ENCODE measurements around the gene SPAG5.
A peak's percentile ranks its signal among the peaks of the same experiment; 100 is the strongest.

SPAG5 gene

GRCh38 chr17:28544402-28545140, 54.3 kb downstream of the SPAG5 start:
- no peak for DNase-seq

GRCh38 chr17:28541439-28541838, 57.4 kb downstream of the SPAG5 start:
- DNase-seq, result no peak

- no peak for DNase-seq
Observed at GRCh38 chr17:28540231-28540630, 58.6 kb downstream of the SPAG5 start.

- DNase-seq, result no peak
Observed at GRCh38 chr17:28538296-28538895, 60.4 kb downstream of the SPAG5 start.

GRCh38 chr17:28537219-28537610, 61.6 kb downstream of the SPAG5 start:
- no peak for DNase-seq

- no peak for DNase-seq
Observed at GRCh38 chr17:28536532-28537218, 62.1 kb downstream of the SPAG5 start.

GRCh38 chr17:28534740-28535375, 64.0 kb downstream of the SPAG5 start:
- no peak for DNase-seq

- DNase-seq, result peak; percentile 79
Observed at GRCh38 chr17:28533091-28533807, 65.6 kb downstream of the SPAG5 start.

GRCh38 chr17:28532050-28532960, 66.5 kb downstream of the SPAG5 start:
- DNase-seq, result no peak

GRCh38 chr17:28530926-28531325, 67.9 kb downstream of the SPAG5 start:
- no peak for DNase-seq

GRCh38 chr17:28530250-28530649, 68.6 kb downstream of the SPAG5 start:
- DNase-seq, result no peak

GRCh38 chr17:28529013-28529400, 69.8 kb downstream of the SPAG5 start:
- DNase-seq, result no peak

GRCh38 chr17:28528327-28529012, 70.4 kb downstream of the SPAG5 start:
- no peak for DNase-seq

GRCh38 chr17:28527859-28528258, 71.0 kb downstream of the SPAG5 start:
- no peak for DNase-seq

Data from GOT3 (cell line).